CD14-positive monocyte (primary cell): ENCODE results near the gene CSTF3. TPM values are rescaled to one million over a fixed set of nuclear protein-coding genes. Genes with fewer than 3 reads are reported as not detected.

Experiments used
- DNase-seq, 3 donors: peaks; one replicate each; pipeline ENCODE4 v3.0.0-alpha.2; 2011 to 2022
- H2AFZ ChIP-seq: 2 replicates; pipeline ENCODE4 v1.6.0; 2012; ENCODE audit warnings: mild to moderate bottlenecking, low read depth, low read length, inconsistent platforms; ENCODE audit not compliant: insufficient read depth, poor library complexity, severe bottlenecking
- H3K27ac ChIP-seq, 2 donors: 1 replicate in 1 of 2; 2 replicates in 1 of 2; pipeline ENCODE4 v1.5.1; 2012 to 2013; ENCODE audit warnings: low read length in 2 of 2, control low read depth in 1 of 2, inconsistent platforms in 1 of 2, low read depth in 1 of 2, mild to moderate bottlenecking in 1 of 2
- H3K27me3 ChIP-seq, 2 donors: one replicate each; pipeline versions ENCODE4 v1.6.0 to v1.6.1; 2011 to 2013; ENCODE audit warnings: low read length in 2 of 2; ENCODE audit not compliant: control insufficient read depth in 2 of 2, insufficient read depth in 2 of 2
- H3K36me3 ChIP-seq, 2 donors: replicated peaks in 1 of 2; 1 replicate in 1 of 2; 2 replicates in 1 of 2; pipeline versions ENCODE4 v1.5.1 to v1.6.1; 2012 to 2013; ENCODE audit warnings: low read length in 2 of 2, control low read depth in 1 of 2, inconsistent platforms in 1 of 2, mild to moderate bottlenecking in 1 of 2; ENCODE audit not compliant: insufficient read depth in 2 of 2, control insufficient read depth in 1 of 2
- H3K4me1 ChIP-seq, 2 donors: 1 replicate in 1 of 2; 2 replicates in 1 of 2; pipeline versions ENCODE4 v1.5.1 to v1.6.1; 2012 to 2013; ENCODE audit warnings: low read length in 2 of 2, control low read depth in 1 of 2, inconsistent platforms in 1 of 2, mild to moderate bottlenecking in 1 of 2, moderate library complexity in 1 of 2; ENCODE audit not compliant: insufficient read depth in 2 of 2, control insufficient read depth in 1 of 2
- H3K4me2 ChIP-seq: replicated peaks from 2 replicates; pipeline ENCODE3; 2012; ENCODE audit warnings: low read length, moderate library complexity, mild to moderate bottlenecking; ENCODE audit not compliant: poor library complexity, severe bottlenecking; ENCODE audit errors: extremely low read depth
- H3K4me3 ChIP-seq, 3 experiments: fragments of 200-600 bp in 1 of 3; sonication (generic) in 1 of 3; replicated peaks in 1 of 3; 1 replicate in 2 of 3; 2 replicates in 1 of 3; pipeline ENCODE4 v1.5.1; 2011 to 2013; ENCODE audit warnings: low read length in 3 of 3, mild to moderate bottlenecking in 3 of 3, control low read depth in 2 of 3, low read depth in 2 of 3, inconsistent platforms in 1 of 3, moderate library complexity in 1 of 3
- H3K79me2 ChIP-seq: 2 replicates; pipeline ENCODE4 v1.6.0; 2012; ENCODE audit warnings: mild to moderate bottlenecking, control low read depth, inconsistent platforms, low read length, moderate library complexity; ENCODE audit not compliant: insufficient read depth
- H3K9ac ChIP-seq: 2 replicates; pipeline ENCODE4 v1.6.0; 2017; ENCODE audit warnings: low read length, mild to moderate bottlenecking; ENCODE audit not compliant: insufficient read depth, poor library complexity, severe bottlenecking
- H3K9me3 ChIP-seq, 2 donors: replicated peaks in 1 of 2; 1 replicate in 1 of 2; 2 replicates in 1 of 2; pipeline versions ENCODE4 v1.5.1 to v1.6.1; 2012 to 2013; ENCODE audit warnings: low read length in 2 of 2, control low read depth in 1 of 2; ENCODE audit not compliant: control insufficient read depth in 1 of 2, insufficient read depth in 1 of 2
- H4K20me1 ChIP-seq: 2 replicates; pipeline ENCODE4 v1.6.0; 2012; ENCODE audit warnings: mild to moderate bottlenecking, low read length, control low read depth, moderate library complexity; ENCODE audit not compliant: insufficient read depth
- H3K27ac Mint-ChIP-seq, 7 donors: one replicate each; pipeline ENCODE4 v1.8.0; 2020; ENCODE audit warnings: mild to moderate bottlenecking in 7 of 7, mixed read lengths in 7 of 7, moderate library complexity in 6 of 7, inconsistent platforms in 2 of 7
- H3K27me3 Mint-ChIP-seq, 3 donors: one replicate each; pipeline ENCODE4 v1.8.0; 2021 to 2022; ENCODE audit warnings: low read depth in 3 of 3, mild to moderate bottlenecking in 3 of 3, mixed read lengths in 3 of 3, moderate library complexity in 3 of 3, inconsistent platforms in 1 of 3
- H3K36me3 Mint-ChIP-seq, 2 donors: one replicate each; pipeline ENCODE4 v1.8.0; 2020; ENCODE audit warnings: mixed read lengths in 2 of 2, inconsistent platforms in 1 of 2, mild to moderate bottlenecking in 1 of 2
- H3K4me1 Mint-ChIP-seq: one replicate; pipeline ENCODE4 v1.8.0; 2020; ENCODE audit warnings: mild to moderate bottlenecking, mixed read lengths
- H3K4me3 Mint-ChIP-seq, 2 donors: one replicate each; pipeline ENCODE4 v1.8.0; 2020; ENCODE audit warnings: mild to moderate bottlenecking in 2 of 2, mixed read lengths in 2 of 2, moderate library complexity in 1 of 2
- H3K9me3 Mint-ChIP-seq, 7 donors: one replicate each; pipeline ENCODE4 v1.8.0; 2020 to 2022; ENCODE audit warnings: mixed read lengths in 7 of 7, mild to moderate bottlenecking in 6 of 7, moderate library complexity in 6 of 7, inconsistent platforms in 2 of 7
- CTCF ChIP-seq: fragments of 200-600 bp; IDR thresholded peaks from one replicate; pipeline ENCODE4 v1.8.0; 2022; ENCODE audit warnings: antibody characterized with exemption, mild to moderate bottlenecking
- WGBS: methylation state at CpG from one replicate; pipeline ENCODE4 v1.1.5; 2013; ENCODE audit warnings: missing lambda C conversion rate; ENCODE audit not compliant: insufficient coverage; 5-methylcytosine and 5-hydroxymethylcytosine counted together
- intact Hi-C, 2 donors: fragments of 100-400 bp; cut with micrococcal nuclease; formaldehyde crosslinking; loops; one replicate each; pipeline versions ENCODE4 v1.15.0 to v1.15.1; 2023
- polyA plus RNA-seq, 3 donors: library from polyadenylated mRNA; depleted of rRNA in 1 of 3; unstranded in 2 of 3; stranded (reverse) in 1 of 3; fragments of 300-500 nt in 2 of 3; fragments of >200 nt in 1 of 3; fragmentation: Illumina TruSeq in 2 of 3; gene quantifications; 1 replicate in 2 of 3; 2 replicates in 1 of 3; pipeline ENCODE4 v1.2.3, GENCODE V29; 2012 to 2021

The CSTF3 gene
- polyA plus RNA-seq, 3 donors = 6.9 to 12.1 (median 7.1) TPM

- no peak overlapping the region for H3K4me3 ChIP-seq
- TF ChIP-seq CTCF = no peak
Observed at GRCh38 chr11:33132510-33132909, 28.8 kb downstream of the CSTF3 start.

GRCh38 chr11:33128739-33129138 is 32.5 kb downstream of the CSTF3 start:
- Histone ChIP-seq H3K4me3 (no peak overlapping the region), H3K27me3 (no peaks in the 10 kb centered on the region), H4K20me1 (no peaks in the 10 kb centered on the region), H3K4me1 (peaks cover 5% of the 10 kb centered on the region in 2 donors), H3K36me3 (peaks cover 3 to 10% of the 10 kb centered on the region in 2 donors), H3K9ac (no peak overlapping the region), H3K4me2 (no peak overlapping the region), H3K9me3 (no peaks in the 10 kb centered on the region), H3K79me2 (no peaks in the 10 kb centered on the region), H3K27ac (no peak overlapping the region), H2AFZ (no peak overlapping the region)
- no peak for TF ChIP-seq CTCF
- Mint-ChIP-seq H3K27ac (no peak overlapping the region), H3K9me3 (no peaks in the 10 kb centered on the region), H3K27me3 (no peaks in the 10 kb centered on the region), H3K4me3 (no peak overlapping the region), H3K4me1 (peaks cover 12% of the 10 kb centered on the region), H3K36me3 (peaks cover 10 to 16% of the 10 kb centered on the region in 2 donors)
- DNase-seq = no peak
- intact Hi-C loops = no loop called here
- 95% methylated on average over 2 of the region's 2 CpGs for WGBS

More at GRCh38 chr11:33132510-33132909, 28.8 kb downstream of the CSTF3 start:
- no peaks in the 10 kb centered on the region for H3K9me3 ChIP-seq
- H3K27me3 ChIP-seq = no peaks in the 10 kb centered on the region
- H3K36me3 ChIP-seq = peaks cover under 1 to 14% of the 10 kb centered on the region in 2 donors
- Mint-ChIP-seq H3K27ac (no peak overlapping the region), H3K4me1 (peaks cover 30% of the 10 kb centered on the region), H3K27me3 (no peaks in the 10 kb centered on the region), H3K4me3 (no peak overlapping the region), H3K9me3 (no peaks in the 10 kb centered on the region), H3K36me3 (peaks cover 7 to 8% of the 10 kb centered on the region in 2 donors)
- intact Hi-C loops = no loop called here
- no CpG with 5 or more reads among the region's 4 CpGs for WGBS
- H3K4me1 ChIP-seq = peaks cover 17 to 19% of the 10 kb centered on the region in 2 donors
- H3K79me2 ChIP-seq = no peaks in the 10 kb centered on the region
- H4K20me1 ChIP-seq = no peaks in the 10 kb centered on the region
- DNase-seq = no peak
- H3K27ac ChIP-seq = no peak overlapping the region
- H2AFZ ChIP-seq = no peak overlapping the region
- no peak overlapping the region for H3K4me2 ChIP-seq
- no peak overlapping the region for H3K9ac ChIP-seq
